ENCODE measurements around the gene DOCK9. TPM values are rescaled to one million over a fixed set of nuclear protein-coding genes. Genes with fewer than 3 reads are reported as not detected.

The DOCK9 gene
- total RNA-seq, 1 donor from 2014 or later, result 56.3 TPM

GRCh38 chr13:98796798-98797197 is 181.1 kb downstream of the DOCK9 start:
- TF ChIP-seq EZH2 (IDR thresholded peaks at IDR 0.05; ENCODE audit: insufficient read depth, low read length) (no peak), CTCF (IDR thresholded peaks at IDR 0.05; ENCODE audit: insufficient read depth, low read depth, low read length) (no peak)
- no peak overlapping the region for H2AFZ ChIP-seq (ENCODE audit: low read depth, low read length)
- no peaks in the 10 kb centered on the region for H3K79me2 ChIP-seq (ENCODE audit: insufficient read depth, low read length)
- no peak overlapping the region for H3K4me2 ChIP-seq (ENCODE audit: low read length)
- H3K36me3 ChIP-seq (ENCODE audit: insufficient read depth, low read length), result peaks cover 3% of the 10 kb centered on the region
- FAIRE-seq (no peak), DNase-seq (ENCODE audit: low read depth) (no peak)
- no peaks in the 10 kb centered on the region for H4K20me1 ChIP-seq (ENCODE audit: insufficient read depth, low read length)
- Mint-ChIP-seq H3K27me3 (ENCODE audit: low read depth, unreplicated experiment) (no peaks in the 10 kb centered on the region), H3K4me3 (ENCODE audit: unreplicated experiment) (no peak overlapping the region), H3K27ac (ENCODE audit: unreplicated experiment) (no peak overlapping the region), H3K4me1 (ENCODE audit: low read depth, unreplicated experiment) (no peaks in the 10 kb centered on the region), H3K9me3 (ENCODE audit: unreplicated experiment) (no peaks in the 10 kb centered on the region), H3K36me3 (ENCODE audit: low read depth, unreplicated experiment) (peaks cover 39% of the 10 kb centered on the region)
- H3K4me3 ChIP-seq (ENCODE audit: insufficient read depth, low read depth, low read length), result no peak overlapping the region
- H3K9me3 ChIP-seq (ENCODE audit: insufficient read depth, low read depth, low read length), result no peaks in the 10 kb centered on the region
- H3K4me1 ChIP-seq (ENCODE audit: insufficient read depth, low read length), result no peaks in the 10 kb centered on the region
- H3K27ac ChIP-seq (ENCODE audit: low read depth, low read length), result no peak overlapping the region
- H3K27me3 ChIP-seq (ENCODE audit: insufficient read depth, low read length), result no peaks in the 10 kb centered on the region
- H3K9ac ChIP-seq (ENCODE audit: low read length), result no peak overlapping the region

GRCh38 chr13:98796191-98796590 is 181.7 kb downstream of the DOCK9 start:
- H3K4me1 ChIP-seq (ENCODE audit: insufficient read depth, low read length), result no peaks in the 10 kb centered on the region
- H3K4me3 ChIP-seq (ENCODE audit: insufficient read depth, low read depth, low read length), result no peak overlapping the region
- no peaks in the 10 kb centered on the region for H3K9me3 ChIP-seq (ENCODE audit: insufficient read depth, low read depth, low read length)
- Mint-ChIP-seq H3K36me3 (ENCODE audit: low read depth, unreplicated experiment) (peaks cover 40% of the 10 kb centered on the region), H3K4me3 (ENCODE audit: unreplicated experiment) (no peak overlapping the region), H3K27ac (ENCODE audit: unreplicated experiment) (no peak overlapping the region), H3K4me1 (ENCODE audit: low read depth, unreplicated experiment) (no peaks in the 10 kb centered on the region), H3K9me3 (ENCODE audit: unreplicated experiment) (no peaks in the 10 kb centered on the region), H3K27me3 (ENCODE audit: low read depth, unreplicated experiment) (no peaks in the 10 kb centered on the region)
- H3K4me2 ChIP-seq (ENCODE audit: low read length), result no peak overlapping the region
- no peak overlapping the region for H3K9ac ChIP-seq (ENCODE audit: low read length)
- no peak overlapping the region for H2AFZ ChIP-seq (ENCODE audit: low read depth, low read length)
- no peaks in the 10 kb centered on the region for H4K20me1 ChIP-seq (ENCODE audit: insufficient read depth, low read length)
- H3K27me3 ChIP-seq (ENCODE audit: insufficient read depth, low read length), result no peaks in the 10 kb centered on the region
- TF ChIP-seq EZH2 (IDR thresholded peaks at IDR 0.05; ENCODE audit: insufficient read depth, low read length) (no peak), CTCF (IDR thresholded peaks at IDR 0.05; ENCODE audit: insufficient read depth, low read depth, low read length) (no peak)
- FAIRE-seq (no peak), DNase-seq (ENCODE audit: low read depth) (no peak)
- no peak overlapping the region for H3K27ac ChIP-seq (ENCODE audit: low read depth, low read length)
- no peaks in the 10 kb centered on the region for H3K79me2 ChIP-seq (ENCODE audit: insufficient read depth, low read length)
- H3K36me3 ChIP-seq (ENCODE audit: insufficient read depth, low read length), result peaks cover 3% of the 10 kb centered on the region

- Histone ChIP-seq H3K27ac (ENCODE audit: low read depth, low read length) (no peak overlapping the region), H3K36me3 (ENCODE audit: insufficient read depth, low read length) (peaks cover 3% of the 10 kb centered on the region), H3K79me2 (ENCODE audit: insufficient read depth, low read length) (no peaks in the 10 kb centered on the region), H3K4me1 (ENCODE audit: insufficient read depth, low read length) (no peaks in the 10 kb centered on the region), H3K4me3 (ENCODE audit: insufficient read depth, low read depth, low read length) (no peak overlapping the region), H4K20me1 (ENCODE audit: insufficient read depth, low read length) (no peaks in the 10 kb centered on the region), H3K27me3 (ENCODE audit: insufficient read depth, low read length) (no peaks in the 10 kb centered on the region), H3K9me3 (ENCODE audit: insufficient read depth, low read depth, low read length) (no peaks in the 10 kb centered on the region), H2AFZ (ENCODE audit: low read depth, low read length) (no peak overlapping the region), H3K9ac (ENCODE audit: low read length) (no peak overlapping the region), H3K4me2 (ENCODE audit: low read length) (no peak overlapping the region)
- no peak for DNase-seq (ENCODE audit: low read depth)
- H3K36me3 Mint-ChIP-seq (ENCODE audit: low read depth, unreplicated experiment), result peaks cover 40% of the 10 kb centered on the region
- H3K27ac Mint-ChIP-seq (ENCODE audit: unreplicated experiment), result no peak overlapping the region
- no peaks in the 10 kb centered on the region for H3K9me3 Mint-ChIP-seq (ENCODE audit: unreplicated experiment)
- FAIRE-seq, result no peak
- H3K27me3 Mint-ChIP-seq (ENCODE audit: low read depth, unreplicated experiment), result no peaks in the 10 kb centered on the region
- no peaks in the 10 kb centered on the region for H3K4me1 Mint-ChIP-seq (ENCODE audit: low read depth, unreplicated experiment)
- no peak overlapping the region for H3K4me3 Mint-ChIP-seq (ENCODE audit: unreplicated experiment)
- TF ChIP-seq CTCF (IDR thresholded peaks at IDR 0.05; ENCODE audit: insufficient read depth, low read depth, low read length) (no peak), EZH2 (IDR thresholded peaks at IDR 0.05; ENCODE audit: insufficient read depth, low read length) (no peak)
Measured at GRCh38 chr13:98795220-98795619, 182.6 kb downstream of the DOCK9 start.
